Keratinocyte (primary cell): ENCODE measurements around the gene ZNF30. TPM values are rescaled to one million over a fixed set of nuclear protein-coding genes. Genes with fewer than 3 reads are reported as not detected.

Experiments
- DNase-seq: peaks from one replicate; pipeline ENCODE4 v3.0.0-alpha.2; 2011; ENCODE audit warnings: low read depth, missing footprints, low spot score
- FAIRE-seq: peaks from 2 replicates; lab custom pipeline; 2011; peaks lifted over from hg19 to GRCh38; lab: Jason Lieb, UNC
- H2AFZ ChIP-seq: 2 replicates; pipeline ENCODE4 v1.6.0; 2012; ENCODE audit warnings: low read length, control low read depth, inconsistent platforms; ENCODE audit not compliant: control insufficient read depth
- H3K27ac ChIP-seq: 2 replicates; pipeline ENCODE4 v1.5.1; 2011; ENCODE audit warnings: low read length; ENCODE audit not compliant: control insufficient read depth, insufficient read depth
- H3K27me3 ChIP-seq: 3 replicates; pipeline ENCODE4 v1.6.0; 2011; ENCODE audit warnings: low read length; ENCODE audit not compliant: control insufficient read depth, insufficient read depth; ENCODE audit errors: extremely low read depth
- H3K36me3 ChIP-seq, 2 experiments: 2 replicates in 1 of 2; 3 replicates in 1 of 2; pipeline ENCODE4 v1.5.1; 2011; ENCODE audit warnings: low read length in 2 of 2, mild to moderate bottlenecking in 1 of 2; ENCODE audit not compliant: control insufficient read depth in 2 of 2, insufficient read depth in 2 of 2; ENCODE audit errors: extremely low read depth in 1 of 2
- H3K4me1 ChIP-seq: 3 replicates; pipeline ENCODE4 v1.5.1; 2011; ENCODE audit warnings: low read length; ENCODE audit not compliant: control insufficient read depth, insufficient read depth; ENCODE audit errors: extremely low read depth
- H3K4me2 ChIP-seq: 3 replicates; pipeline ENCODE4 v1.6.0; 2011; ENCODE audit warnings: low read depth, low read length; ENCODE audit not compliant: control insufficient read depth, insufficient read depth; ENCODE audit errors: extremely low read depth
- H3K4me3 ChIP-seq, 3 experiments: fragments of 200-600 bp in 1 of 3; sonication (generic) in 1 of 3; 2 replicates in 2 of 3; 3 replicates in 1 of 3; pipeline ENCODE4 v1.5.1; 2011 to 2016; ENCODE audit warnings: low read length in 3 of 3, mild to moderate bottlenecking in 3 of 3, control low read depth in 2 of 3, inconsistent platforms in 1 of 3, low read depth in 1 of 3, mixed read lengths in 1 of 3, mixed run types in 1 of 3, moderate library complexity in 1 of 3; ENCODE audit not compliant: control insufficient read depth in 2 of 3, insufficient read depth in 2 of 3; ENCODE audit errors: extremely low read depth in 1 of 3
- H3K79me2 ChIP-seq: 2 replicates; pipeline ENCODE4 v1.6.0; 2012; ENCODE audit warnings: low read length; ENCODE audit not compliant: control insufficient read depth, insufficient read depth
- H3K9ac ChIP-seq: 3 replicates; pipeline ENCODE4 v1.6.0; 2011; ENCODE audit warnings: low read length; ENCODE audit not compliant: control insufficient read depth, insufficient read depth; ENCODE audit errors: extremely low read depth
- H3K9me1 ChIP-seq: 3 replicates; pipeline ENCODE4 v1.6.0; 2011; ENCODE audit warnings: low read length; ENCODE audit not compliant: control insufficient read depth, insufficient read depth; ENCODE audit errors: extremely low read depth
- H3K9me3 ChIP-seq: 2 replicates; pipeline ENCODE4 v1.5.1; 2012; ENCODE audit warnings: low read depth, low read length; ENCODE audit not compliant: control insufficient read depth
- H4K20me1 ChIP-seq: 3 replicates; pipeline ENCODE4 v1.6.0; 2011; ENCODE audit warnings: low read length; ENCODE audit not compliant: control insufficient read depth, insufficient read depth; ENCODE audit errors: extremely low read depth
- CTCF ChIP-seq, 3 experiments: IDR thresholded peaks in 1 of 3; conservative IDR thresholded peaks in 1 of 3; optimal IDR thresholded peaks in 1 of 3; 2 replicates in 2 of 3; 3 replicates in 1 of 3; pipeline versions ENCODE3 to v1.5.1; 2011; ENCODE audit warnings: low read length in 3 of 3, mild to moderate bottlenecking in 3 of 3, moderate library complexity in 2 of 3, control low read depth in 1 of 3, inconsistent platforms in 1 of 3; ENCODE audit not compliant: insufficient read depth in 2 of 3; ENCODE audit errors: extremely low read depth in 1 of 3
- EZH2 ChIP-seq: IDR thresholded peaks from one replicate; pipeline ENCODE4 v1.6.1; 2012; ENCODE audit warnings: inconsistent platforms, mild to moderate bottlenecking, low read length, moderate library complexity
- dilution Hi-C: fragments of 300-500 bp; cut with MboI; formaldehyde crosslinking; loops from one replicate; pipeline ENCODE4 v1.7.0; 2020; ENCODE audit warnings: low sequenced_read_pairs; ENCODE audit not compliant: extremely low pct_ligation_motif_present
- polyA plus RNA-seq, 5 experiments: library from polyadenylated mRNA; depleted of rRNA in 3 of 5; stranded (reverse) in 3 of 5; stranded (forward) in 1 of 5; unstranded in 1 of 5; fragments of >200 nt; gene quantifications; 1 replicate in 1 of 5; 2 replicates in 3 of 5; 3 replicates in 1 of 5; pipeline versions ENCODE4 v1.2.1 to v1.2.3, GENCODE V29; 2011 to 2012; ENCODE audit warnings: missing spikeins in 2 of 5, low read depth in 1 of 5, low replicate concordance in 1 of 5

Gene ZNF30
- polyA plus RNA-seq, 1 donor (not counting 4 experiments of a cell fraction or from before 2014, with no cell fraction given): 4.6 TPM

GRCh38 chr19:34974646-34975045 is 47.9 kb downstream of the ZNF30 start:
- no peaks in the 10 kb centered on the region for H3K79me2 ChIP-seq
- H3K36me3 ChIP-seq: no peaks in the 10 kb centered on the region
- dilution Hi-C loops: no loop called here
- no peak overlapping the region for H3K4me2 ChIP-seq
- no peaks in the 10 kb centered on the region for H3K4me1 ChIP-seq
- no peaks in the 10 kb centered on the region for H3K9me1 ChIP-seq
- H4K20me1 ChIP-seq: no peaks in the 10 kb centered on the region
- H3K4me3 ChIP-seq: no peak overlapping the region
- H2AFZ ChIP-seq: no peak overlapping the region
- peaks cover 5% of the 10 kb centered on the region for H3K9me3 ChIP-seq
- TF ChIP-seq EZH2 (no peak), CTCF (optimal IDR thresholded peaks at IDR 0.05 in 1 of 3, IDR thresholded peaks at IDR 0.05 in 1 of 3, conservative IDR thresholded peaks at IDR 0.05 in 1 of 3; ENCODE audit: extremely low read depth in 1 of 3, insufficient read depth in 2 of 3, low read length in 3 of 3) (no peak)
- DNase-seq: no peak
- peaks cover 5% of the 10 kb centered on the region for H3K27me3 ChIP-seq
- FAIRE-seq: no peak
- no peak overlapping the region for H3K27ac ChIP-seq
- no peak overlapping the region for H3K9ac ChIP-seq

- Histone ChIP-seq H3K4me1 (no peaks in the 10 kb centered on the region), H3K4me2 (no peak overlapping the region), H3K27ac (no peak overlapping the region), H4K20me1 (no peaks in the 10 kb centered on the region), H3K79me2 (no peaks in the 10 kb centered on the region), H3K9me1 (no peaks in the 10 kb centered on the region), H3K27me3 (peaks cover 5% of the 10 kb centered on the region), H3K9me3 (peaks cover 5% of the 10 kb centered on the region), H3K4me3 (no peak overlapping the region), H3K36me3 (no peaks in the 10 kb centered on the region), H2AFZ (no peak overlapping the region), H3K9ac (no peak overlapping the region)
- TF ChIP-seq CTCF (optimal IDR thresholded peaks at IDR 0.05 in 1 of 3, IDR thresholded peaks at IDR 0.05 in 1 of 3, conservative IDR thresholded peaks at IDR 0.05 in 1 of 3; ENCODE audit: extremely low read depth in 1 of 3, insufficient read depth in 2 of 3, low read length in 3 of 3) (no peak), EZH2 (no peak)
- DNase-seq (no peak), FAIRE-seq (no peak)
- dilution Hi-C loops: no loop called here
Measured at GRCh38 chr19:34975056-34975455, 48.4 kb downstream of the ZNF30 start.
